K562 (cell line): ENCODE measurements around the gene YOD1. TPM values are rescaled to one million over a fixed set of nuclear protein-coding genes. Genes with fewer than 3 reads are reported as not detected.

Experiments used
- ATF7 ChIP-seq: fragments of 450-650 bp; IDR thresholded peaks from 2 replicates; pipeline ENCODE4 v1.7.1; 2014; ENCODE audit warnings: mild to moderate bottlenecking, moderate library complexity
- BRD4 ChIP-seq: fragments of 200-600 bp; sonication (generic); IDR thresholded peaks from 2 replicates; pipeline ENCODE4 v1.6.1; 2017; ENCODE audit warnings: inconsistent platforms
- CHD4 ChIP-seq: fragments of 200-600 bp; sonication (generic); IDR thresholded peaks from 3 replicates; pipeline ENCODE4 v1.6.1; 2012; ENCODE audit warnings: low read depth, mild to moderate bottlenecking, mixed read lengths, low read length, inconsistent platforms; ENCODE audit not compliant: insufficient read depth, insufficient replicate concordance, poor library complexity, severe bottlenecking
- KLF13 ChIP-seq: fragments of 450-650 bp; IDR thresholded peaks from 2 replicates; pipeline ENCODE4 v1.6.1; 2016; ENCODE audit warnings: missing genetic modification characterization, low read depth, mild to moderate bottlenecking, missing compliant biosample characterization, moderate library complexity, borderline replicate concordance
- NFIC ChIP-seq: fragments of 450-650 bp; IDR thresholded peaks from 2 replicates; pipeline ENCODE4 v1.6.1; 2017; ENCODE audit warnings: mild to moderate bottlenecking, inconsistent platforms
- TCF7 ChIP-seq: sonication (generic); IDR thresholded peaks from 2 replicates; pipeline ENCODE4 v1.6.1; 2016; ENCODE audit warnings: antibody characterized with exemption, borderline replicate concordance
- ZBTB17 ChIP-seq: fragments of 450-650 bp; formaldehyde crosslinking; IDR thresholded peaks from 2 replicates; pipeline ENCODE4 v1.4.0; 2020; ENCODE audit warnings: mild to moderate bottlenecking
- ZNF12 ChIP-seq: sonication (generic); formaldehyde crosslinking; IDR thresholded peaks from 2 replicates; pipeline ENCODE4 v1.4.0; 2020; ENCODE audit warnings: mild to moderate bottlenecking, missing genetic modification reagents
- ZNF134 ChIP-seq: fragments of 250-450 bp; sonication (Bioruptor Pico); conservative IDR thresholded peaks from 2 replicates; pipeline ENCODE4 v1.4.0; 2020
- ZNF274 ChIP-seq: IDR thresholded peaks from 2 replicates; pipeline ENCODE4 v1.6.1; 2011; ENCODE audit warnings: low read depth, mild to moderate bottlenecking, low read length, moderate library complexity, borderline replicate concordance
- ZNF431 ChIP-seq: sonication (generic); formaldehyde crosslinking; IDR thresholded peaks from 2 replicates; pipeline ENCODE4 v1.8.0; 2022; ENCODE audit warnings: mild to moderate bottlenecking, missing genetic modification reagents
- ZNF583 ChIP-seq: fragments of 250-450 bp; sonication (Bioruptor Pico); IDR thresholded peaks from 2 replicates; pipeline ENCODE4 v1.4.0; 2020
- ZNF76 ChIP-seq: fragments of 250-450 bp; sonication (Bioruptor Pico); IDR thresholded peaks from 2 replicates; pipeline ENCODE4 v1.4.0; 2020; ENCODE audit warnings: mild to moderate bottlenecking, moderate library complexity, borderline replicate concordance
- ZNF785 ChIP-seq: fragments of 250-450 bp; sonication (Bioruptor Pico); IDR thresholded peaks from 2 replicates; pipeline ENCODE4 v1.4.0; 2020; ENCODE audit warnings: mild to moderate bottlenecking
- polyA plus RNA-seq, 8 experiments: library from polyadenylated mRNA; depleted of rRNA in 4 of 8; stranded (reverse) in 5 of 8; unstranded in 3 of 8; fragments of >200 nt; fragmentation: Nextera tagmentation in 2 of 8; fragmentation: Illumina TruSeq in 1 of 8; extraction: Ambion mirVana in 2 of 8; extraction: Trizol in 1 of 8; gene quantifications; 2 replicates each; pipeline versions ENCODE4 v1.2.1 to v1.2.3, GENCODE V29; 2011 to 2014; ENCODE audit warnings: inconsistent platforms in 1 of 8, missing spikeins in 1 of 8
- total RNA-seq, 7 experiments: library from RNA; depleted of rRNA in 6 of 7; stranded (reverse); fragments of >200 nt in 6 of 7; fragmentation: Illumina TruSeq in 2 of 7; extraction: Trizol in 2 of 7; gene quantifications; 2 replicates each; pipeline versions ENCODE4 v1.2.1 to v1.2.3, GENCODE V29; 2011 to 2021; ENCODE audit warnings: low replicate concordance in 1 of 7
- TF ChIP-seq, protein P1 (sequence below), 2 experiments: fragments of 450-650 bp in 1 of 2; sonication (generic) in 1 of 2; formaldehyde crosslinking in 1 of 2; IDR thresholded peaks; 2 replicates each; pipeline versions ENCODE4 v1.7.1 to v1.9.0; 2016 to 2022; ENCODE audit warnings: inconsistent platforms in 1 of 2, mild to moderate bottlenecking in 1 of 2, missing genetic modification reagents in 1 of 2
- TF ChIP-seq, protein P2 (sequence below): fragments of 450-650 bp; formaldehyde crosslinking; IDR thresholded peaks from 2 replicates; pipeline ENCODE4 v1.4.0; 2022; ENCODE audit warnings: missing genetic modification characterization

Gene YOD1
- total and polyA plus RNA-seq, 9 of the 15 experiments (the other 6 are each of a cell fraction or from before 2014, with no cell fraction given) = 18.2 to 78.1 (median 46.9) TPM

DNA sequence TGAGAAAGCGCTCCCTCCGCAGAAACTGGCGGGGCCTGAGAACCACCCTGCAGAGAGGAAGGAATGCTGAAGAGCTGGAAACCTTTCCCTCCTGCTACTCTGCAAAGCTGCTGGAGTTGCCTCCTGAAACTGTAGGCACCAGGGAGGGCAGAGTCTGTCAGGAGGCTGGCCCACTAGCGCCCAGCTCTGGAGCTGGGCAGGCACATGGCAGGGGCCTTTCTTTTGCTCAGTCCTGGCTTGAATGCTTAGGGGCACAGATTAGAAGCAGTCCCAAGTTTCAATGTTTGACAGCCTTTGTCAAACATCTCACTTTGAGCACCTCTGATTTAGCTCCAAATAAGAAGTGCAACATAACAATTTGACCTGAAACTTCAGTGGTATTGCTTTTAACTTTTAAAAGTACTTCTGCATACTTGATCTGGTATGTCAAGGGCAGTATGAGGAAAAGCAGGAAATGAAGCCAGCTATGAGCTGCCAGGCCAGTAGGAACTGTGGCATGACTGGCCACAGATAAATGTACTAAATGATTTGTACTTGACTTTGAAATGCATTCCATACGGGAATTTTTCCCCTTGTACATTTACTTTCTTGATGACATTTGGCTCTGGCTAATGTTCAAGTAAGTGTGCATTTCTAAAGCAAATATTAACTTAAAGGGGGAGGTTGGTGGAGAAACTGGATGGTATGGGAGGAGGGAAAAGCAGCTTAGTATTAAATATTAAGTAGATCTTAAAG lies 25.7 kb downstream of the YOD1 start (continued):
- TF ChIP-seq, protein P1, sequence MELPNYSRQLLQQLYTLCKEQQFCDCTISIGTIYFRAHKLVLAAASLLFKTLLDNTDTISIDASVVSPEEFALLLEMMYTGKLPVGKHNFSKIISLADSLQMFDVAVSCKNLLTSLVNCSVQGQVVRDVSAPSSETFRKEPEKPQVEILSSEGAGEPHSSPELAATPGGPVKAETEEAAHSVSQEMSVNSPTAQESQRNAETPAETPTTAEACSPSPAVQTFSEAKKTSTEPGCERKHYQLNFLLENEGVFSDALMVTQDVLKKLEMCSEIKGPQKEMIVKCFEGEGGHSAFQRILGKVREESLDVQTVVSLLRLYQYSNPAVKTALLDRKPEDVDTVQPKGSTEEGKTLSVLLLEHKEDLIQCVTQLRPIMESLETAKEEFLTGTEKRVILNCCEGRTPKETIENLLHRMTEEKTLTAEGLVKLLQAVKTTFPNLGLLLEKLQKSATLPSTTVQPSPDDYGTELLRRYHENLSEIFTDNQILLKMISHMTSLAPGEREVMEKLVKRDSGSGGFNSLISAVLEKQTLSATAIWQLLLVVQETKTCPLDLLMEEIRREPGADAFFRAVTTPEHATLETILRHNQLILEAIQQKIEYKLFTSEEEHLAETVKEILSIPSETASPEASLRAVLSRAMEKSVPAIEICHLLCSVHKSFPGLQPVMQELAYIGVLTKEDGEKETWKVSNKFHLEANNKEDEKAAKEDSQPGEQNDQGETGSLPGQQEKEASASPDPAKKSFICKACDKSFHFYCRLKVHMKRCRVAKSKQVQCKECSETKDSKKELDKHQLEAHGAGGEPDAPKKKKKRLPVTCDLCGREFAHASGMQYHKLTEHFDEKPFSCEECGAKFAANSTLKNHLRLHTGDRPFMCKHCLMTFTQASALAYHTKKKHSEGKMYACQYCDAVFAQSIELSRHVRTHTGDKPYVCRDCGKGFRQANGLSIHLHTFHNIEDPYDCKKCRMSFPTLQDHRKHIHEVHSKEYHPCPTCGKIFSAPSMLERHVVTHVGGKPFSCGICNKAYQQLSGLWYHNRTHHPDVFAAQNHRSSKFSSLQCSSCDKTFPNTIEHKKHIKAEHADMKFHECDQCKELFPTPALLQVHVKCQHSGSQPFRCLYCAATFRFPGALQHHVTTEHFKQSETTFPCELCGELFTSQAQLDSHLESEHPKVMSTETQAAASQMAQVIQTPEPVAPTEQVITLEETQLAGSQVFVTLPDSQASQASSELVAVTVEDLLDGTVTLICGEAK (IDR thresholded peaks at IDR 0.05) = peak; percentile 38; the same call in 1 of the 2 replicates
- TF ChIP-seq, protein P1 (CRISPR knock-in tag; IDR thresholded peaks at IDR 0.05) = no peak
- TF ChIP-seq TCF7 = no peak
- peak; percentile 88 for TF ChIP-seq ZNF583 (CRISPR knock-in tag)
- TF ChIP-seq ZNF431 (CRISPR knock-in tag) = no peak
- no peak for TF ChIP-seq ZNF12 (CRISPR knock-in tag)
- no peak; the same call in 1 of the 2 replicates for TF ChIP-seq ZNF785 (CRISPR knock-in tag)
- no peak for TF ChIP-seq NFIC
- no peak for TF ChIP-seq CHD4
- TF ChIP-seq ZNF76 (CRISPR knock-in tag) = peak; percentile 91
- TF ChIP-seq, protein P2, sequence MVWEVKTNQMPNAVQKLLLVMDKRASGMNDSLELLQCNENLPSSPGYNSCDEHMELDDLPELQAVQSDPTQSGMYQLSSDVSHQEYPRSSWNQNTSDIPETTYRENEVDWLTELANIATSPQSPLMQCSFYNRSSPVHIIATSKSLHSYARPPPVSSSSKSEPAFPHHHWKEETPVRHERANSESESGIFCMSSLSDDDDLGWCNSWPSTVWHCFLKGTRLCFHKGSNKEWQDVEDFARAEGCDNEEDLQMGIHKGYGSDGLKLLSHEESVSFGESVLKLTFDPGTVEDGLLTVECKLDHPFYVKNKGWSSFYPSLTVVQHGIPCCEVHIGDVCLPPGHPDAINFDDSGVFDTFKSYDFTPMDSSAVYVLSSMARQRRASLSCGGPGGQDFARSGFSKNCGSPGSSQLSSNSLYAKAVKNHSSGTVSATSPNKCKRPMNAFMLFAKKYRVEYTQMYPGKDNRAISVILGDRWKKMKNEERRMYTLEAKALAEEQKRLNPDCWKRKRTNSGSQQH (CRISPR knock-in tag) = no peak
- TF ChIP-seq KLF13 (tag) = 0 out of 2 replicates have a peak, but pooled peaks have one; percentile 24
- TF ChIP-seq ZNF134 (CRISPR knock-in tag) = 0 out of 2 replicates have a peak, but pooled peaks have one; percentile 50
- TF ChIP-seq BRD4 = no peak
- no peak for TF ChIP-seq ZNF274
- peak; percentile 82; the same call in 1 of the 2 replicates for TF ChIP-seq ZBTB17 (CRISPR knock-in tag)
- TF ChIP-seq ATF7 = no peak
